GM18519 (cell line): ENCODE results near the gene TRIM34.
"Not testable (repeated sequence)": the region's sequence is repeated elsewhere in the genome, so short reads cannot be mapped to it uniquely, and the experiment has no call there.

Experiments used
- ATAC-seq: cut with Tn5 transposase; IDR thresholded peaks from one replicate; pipeline ENCODE4 v1.9.1; 2021; ENCODE audit warnings: mild to moderate bottlenecking, moderate library complexity; ENCODE audit not compliant: unreplicated experiment, low FRiP score

Gene TRIM34

GRCh38 chr11:5624489-5625279, at the start of gene TRIM34:
Gene TRIM34, plus strand, starts transcription at chr11:5625001. Its CDS starts 7,331 bp downstream, at chr11:5632332.
- ATAC-seq = peak; percentile 99

- no peak for ATAC-seq
These were observed 49.6 kb upstream of the TRIM34 start for GRCh38 chr11:5575152-5575551.

- ATAC-seq = no peak
These were observed 47.7 kb upstream of the TRIM34 start for GRCh38 chr11:5577101-5577500.

GRCh38 chr11:5580577-5580976, 44.2 kb upstream of the TRIM34 start, which contains the start of gene OR52B6:
Gene OR52B6, plus strand, starts transcription at chr11:5580877. Its CDS starts 0 bp downstream, at chr11:5580877.
- no peak for ATAC-seq

- ATAC-seq = no peak
These were observed 43.8 kb upstream of the TRIM34 start for GRCh38 chr11:5581014-5581413.

GRCh38 chr11:5584458-5584857, 40.3 kb upstream of the TRIM34 start:
- ATAC-seq = not testable (repeated sequence)

GRCh38 chr11:5589906-5590305, 34.9 kb upstream of the TRIM34 start:
- ATAC-seq = not testable (repeated sequence)

GRCh38 chr11:5591613-5592012, 33.2 kb upstream of the TRIM34 start:
- no peak for ATAC-seq

GRCh38 chr11:5592615-5593014, 32.2 kb upstream of the TRIM34 start:
- no peak for ATAC-seq

- ATAC-seq = no peak
These were observed 31.7 kb upstream of the TRIM34 start for GRCh38 chr11:5593146-5593545.

GRCh38 chr11:5596607-5597201, 28.1 kb upstream of the TRIM34 start, which contains the start of gene TRIM6:
Gene TRIM6, plus strand, starts transcription at chr11:5596637. Its CDS starts 261 bp downstream, at chr11:5596898.
- no peak for ATAC-seq

GRCh38 chr11:5597953-5598352, 26.8 kb upstream of the TRIM34 start:
- ATAC-seq = no peak

GRCh38 chr11:5600374-5600851, 24.4 kb upstream of the TRIM34 start:
- peak; percentile 97 for ATAC-seq

- ATAC-seq = not testable (repeated sequence)
These were observed 22.0 kb upstream of the TRIM34 start for GRCh38 chr11:5602791-5603190.

- no peak for ATAC-seq
These were observed 21.5 kb upstream of the TRIM34 start for GRCh38 chr11:5603326-5603725.

- no peak for ATAC-seq
These were observed 19.9 kb upstream of the TRIM34 start for GRCh38 chr11:5604896-5605295.

GRCh38 chr11:5605849-5606248, 19.0 kb upstream of the TRIM34 start:
- no peak for ATAC-seq

- ATAC-seq = no peak
These were observed 16.0 kb upstream of the TRIM34 start for GRCh38 chr11:5608808-5609207.

- ATAC-seq = no peak
These were observed 14.4 kb upstream of the TRIM34 start for GRCh38 chr11:5610446-5610845.

GRCh38 chr11:5611627-5612026, 13.2 kb upstream of the TRIM34 start:
- ATAC-seq = no peak

GRCh38 chr11:5618807-5619206, 6.0 kb upstream of the TRIM34 start:
- ATAC-seq = no peak
